Thymus (tissue), 11 donors: ENCODE measurements around the gene CTXN1. TPM values are rescaled to one million over a fixed set of nuclear protein-coding genes. Genes with fewer than 3 reads are reported as not detected.
"Not testable (repeated sequence)": the region's sequence is repeated elsewhere in the genome, so short reads cannot be mapped to it uniquely, and the experiment has no call there.

Source experiments
- DNase-seq, 9 donors: peaks; one replicate each; pipeline ENCODE4 v3.0.0-alpha.2; 2013; ENCODE audit warnings: low spot score in 9 of 9, low read depth in 6 of 9, missing footprints in 1 of 9
- H3K27ac ChIP-seq, 2 donors: one replicate each; pipeline ENCODE4 v1.5.1; 2013; ENCODE audit warnings: control low read depth in 1 of 2, low read depth in 1 of 2, low read length in 1 of 2, mild to moderate bottlenecking in 1 of 2, moderate library complexity in 1 of 2
- H3K27me3 ChIP-seq, 2 donors: one replicate each; pipeline ENCODE4 v1.5.1; 2013; ENCODE audit warnings: low read length in 1 of 2; ENCODE audit not compliant: control insufficient read depth in 2 of 2, insufficient read depth in 1 of 2
- H3K36me3 ChIP-seq, 2 donors: one replicate each; pipeline ENCODE4 v1.5.1; 2013; ENCODE audit warnings: low read length in 1 of 2, mild to moderate bottlenecking in 1 of 2, moderate library complexity in 1 of 2; ENCODE audit not compliant: control insufficient read depth in 2 of 2, insufficient read depth in 2 of 2
- H3K4me1 ChIP-seq, 2 donors: one replicate each; pipeline ENCODE4 v1.5.1; 2013; ENCODE audit warnings: low read length in 2 of 2; ENCODE audit not compliant: control insufficient read depth in 2 of 2, insufficient read depth in 2 of 2
- H3K4me3 ChIP-seq, 2 donors: one replicate each; pipeline ENCODE4 v1.5.1; 2013; ENCODE audit warnings: low read length in 2 of 2, control low read depth in 1 of 2, mild to moderate bottlenecking in 1 of 2
- H3K9me3 ChIP-seq, 2 donors: one replicate each; pipeline ENCODE4 v1.5.1; 2013; ENCODE audit warnings: low read length in 1 of 2, mild to moderate bottlenecking in 1 of 2; ENCODE audit not compliant: control insufficient read depth in 2 of 2, insufficient read depth in 1 of 2
- WGBS: extraction: QIAGEN DNeasy Blood & Tissue Kit; methylation state at CpG from one replicate; pipeline ENCODE4 v1.1.7; 2013; 5-methylcytosine and 5-hydroxymethylcytosine counted together
- polyA plus RNA-seq: library from polyadenylated mRNA; stranded (reverse); fragments of 200-250 nt; gene quantifications from one replicate; pipeline ENCODE4 v1.2.3, GENCODE V29; 2013
- total RNA-seq: library from RNA; stranded (reverse); fragments of 120-200 nt; gene quantifications from one replicate; pipeline ENCODE4 v1.2.4, GENCODE V29; 2013
- donor health status: healthy.

Gene CTXN1
- total and polyA plus RNA-seq, 2 donors: 0.33 to 0.82 TPM

DNA sequence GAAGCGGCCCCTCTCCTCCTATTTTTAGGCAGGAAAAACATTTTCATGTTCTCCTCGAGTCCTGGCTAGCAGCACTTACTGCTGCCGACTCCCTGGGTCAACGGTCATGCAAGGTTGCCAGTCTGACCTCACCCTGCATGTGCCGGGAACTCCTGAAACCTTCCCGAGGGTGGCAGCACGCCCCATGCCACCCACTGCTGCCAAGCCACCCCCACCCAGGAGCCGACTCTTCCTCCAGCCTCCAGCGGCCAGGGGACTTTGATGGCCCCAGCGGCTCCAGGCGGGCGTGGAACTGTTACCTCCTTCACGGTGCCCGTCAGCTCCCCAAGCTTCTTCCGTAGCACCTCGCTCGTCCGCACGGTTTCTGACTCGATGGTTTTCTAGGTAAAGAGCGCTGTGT lies 8.8 kb upstream of the CTXN1 start:
- H3K27ac ChIP-seq: no peak overlapping the region
- no peaks in the 10 kb centered on the region for H3K27me3 ChIP-seq
- 97% methylated on average over 21 of the region's 21 CpGs for WGBS
- no peaks in the 10 kb centered on the region for H3K9me3 ChIP-seq
- H3K36me3 ChIP-seq: peaks cover 62 to 71% of the 10 kb centered on the region in 2 donors
- H3K4me1 ChIP-seq: no peaks in the 10 kb centered on the region
- no peak for DNase-seq
- H3K4me3 ChIP-seq: no peak overlapping the region

DNA sequence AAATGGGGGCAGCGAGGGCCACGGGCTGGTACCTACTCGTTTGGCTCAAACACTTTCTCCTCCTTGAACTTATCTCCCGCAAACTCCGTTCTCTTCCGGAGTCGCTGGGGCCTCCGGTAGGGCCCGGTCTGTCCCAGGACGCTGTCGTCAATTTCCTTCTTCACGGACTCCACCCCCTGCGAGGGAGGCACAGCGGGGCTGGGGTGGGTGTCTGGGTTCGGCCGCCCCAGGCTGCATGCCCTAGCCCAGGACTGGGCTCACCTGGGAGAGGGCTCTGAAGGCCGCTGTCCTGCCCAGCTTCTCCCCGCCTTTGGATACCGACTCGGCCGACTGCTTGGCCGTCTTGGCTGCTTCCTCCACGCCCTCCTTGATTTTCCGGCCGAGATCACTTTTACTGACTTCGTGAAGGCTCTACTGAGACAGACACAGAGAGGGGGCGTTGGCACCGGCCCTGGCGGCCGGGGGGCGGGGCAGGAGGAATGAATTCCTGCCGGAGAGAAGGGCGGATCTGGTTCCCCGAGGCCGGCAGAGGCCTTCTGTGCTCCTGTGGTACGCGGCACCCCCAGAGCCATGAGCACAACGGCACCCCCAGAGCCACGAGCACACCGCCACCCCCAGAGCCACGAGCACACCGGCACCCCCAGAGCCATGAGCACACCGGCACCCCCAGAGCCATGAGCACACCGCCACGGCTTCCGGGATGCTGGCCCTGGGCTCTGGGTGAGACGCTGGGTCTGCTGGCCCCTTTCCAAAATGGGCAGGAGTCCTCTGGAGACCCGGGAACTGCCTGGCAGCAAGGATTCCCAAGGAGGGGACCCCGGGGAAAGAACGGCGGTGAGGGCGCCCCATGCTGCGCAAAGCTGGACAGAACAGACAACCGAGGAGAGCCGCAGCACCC lies 8.1 kb upstream of the CTXN1 start:
- Histone ChIP-seq H3K4me3 (no peak overlapping the region), H3K9me3 (no peaks in the 10 kb centered on the region), H3K36me3 (peaks cover 62 to 68% of the 10 kb centered on the region in 2 donors), H3K27ac (no peak overlapping the region), H3K4me1 (peaks cover 0 to 6% of the 10 kb centered on the region in 2 donors), H3K27me3 (no peaks in the 10 kb centered on the region)
- DNase-seq: no peak
- WGBS: 95% methylated on average over 55 of the region's 55 CpGs

DNA sequence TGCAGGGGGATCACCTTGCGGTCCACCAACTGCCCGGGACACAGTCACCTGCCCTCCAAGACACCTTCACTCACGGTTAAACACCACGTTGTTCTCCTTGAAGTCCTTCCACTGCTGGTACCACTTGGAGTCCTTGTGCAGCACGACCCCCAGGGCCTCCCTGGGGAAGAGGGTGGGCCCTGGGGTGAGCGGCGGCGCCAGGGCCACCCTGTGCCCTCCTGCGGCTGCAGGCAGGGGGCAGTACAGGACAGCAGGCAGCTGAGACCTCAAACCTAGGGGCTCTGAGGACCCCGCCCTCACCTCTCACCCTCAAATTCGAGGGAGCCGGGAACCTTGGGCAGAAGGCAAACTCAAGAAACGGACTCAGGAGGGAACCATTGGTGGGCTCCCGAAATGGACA lies 7.5 kb upstream of the CTXN1 start:
- DNase-seq: no peak
- Histone ChIP-seq H3K27me3 (no peaks in the 10 kb centered on the region), H3K27ac (no peak overlapping the region), H3K9me3 (no peaks in the 10 kb centered on the region), H3K4me1 (peaks cover 0 to 6% of the 10 kb centered on the region in 2 donors), H3K4me3 (no peak overlapping the region), H3K36me3 (peaks cover 62 to 65% of the 10 kb centered on the region in 2 donors)
- 97% methylated on average over 14 of the region's 14 CpGs for WGBS

DNA sequence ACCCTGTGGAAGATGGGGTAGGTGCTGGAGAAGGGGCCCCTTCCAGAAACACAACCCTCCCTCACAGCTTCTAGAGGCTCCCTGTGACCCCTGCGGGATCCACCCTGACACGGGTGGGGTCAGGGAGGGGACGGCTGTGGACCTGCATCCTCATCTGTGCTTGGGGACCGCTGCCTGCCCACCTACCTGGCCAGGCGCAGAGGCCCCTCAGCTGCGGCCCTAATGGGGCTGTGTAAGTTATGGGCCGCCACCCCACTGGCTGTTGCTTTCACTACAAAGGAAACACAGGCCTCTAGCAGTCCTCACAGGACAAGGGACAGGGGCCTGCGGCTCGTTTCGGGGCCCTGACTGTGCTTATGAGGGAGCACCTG lies 7.0 kb upstream of the CTXN1 start:
- WGBS: 98% methylated on average over 10 of the region's 10 CpGs
- Histone ChIP-seq H3K4me3 (no peak overlapping the region), H3K4me1 (peaks cover 0 to 8% of the 10 kb centered on the region in 2 donors), H3K9me3 (no peaks in the 10 kb centered on the region), H3K27me3 (no peaks in the 10 kb centered on the region), H3K36me3 (peaks cover 62 to 66% of the 10 kb centered on the region in 2 donors), H3K27ac (no peak overlapping the region)
- no peak for DNase-seq

DNA sequence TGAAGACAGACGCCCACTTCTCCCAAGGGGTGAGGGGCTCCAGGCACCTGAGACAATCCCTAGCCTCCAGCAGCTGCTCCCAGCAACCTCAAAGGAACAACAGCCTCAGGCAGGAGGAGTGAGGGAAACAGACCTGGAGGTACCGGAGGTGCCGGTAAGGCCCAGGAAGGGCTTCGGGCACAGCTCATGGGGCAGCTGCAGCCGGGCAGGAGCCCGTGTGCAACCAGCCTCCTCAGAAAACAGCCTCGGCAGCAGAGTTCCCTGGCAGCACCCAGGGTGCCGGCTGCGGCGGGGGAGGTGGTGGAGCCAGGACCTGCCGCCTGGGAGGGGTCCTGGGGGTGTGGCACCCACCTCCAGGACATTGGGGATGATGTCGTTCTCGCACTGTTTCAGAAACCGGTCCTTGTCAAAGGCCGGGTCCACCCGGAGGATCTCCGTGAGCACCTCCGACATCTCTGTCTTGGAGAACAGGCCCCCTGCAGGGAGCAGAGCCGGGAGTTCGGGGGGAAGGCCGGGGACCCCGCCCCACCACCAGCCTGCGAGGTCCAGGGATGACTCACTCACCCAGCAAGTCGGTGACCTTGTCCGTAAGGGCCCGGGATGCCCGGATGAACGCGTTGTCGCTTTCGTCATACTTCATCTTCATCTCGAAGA lies 6.5 kb upstream of the CTXN1 start:
- H3K36me3 ChIP-seq: peaks cover 60 to 70% of the 10 kb centered on the region in 2 donors
- no peak overlapping the region for H3K4me3 ChIP-seq
- no peaks in the 10 kb centered on the region for H3K9me3 ChIP-seq
- H3K4me1 ChIP-seq: peaks cover 0 to 8% of the 10 kb centered on the region in 2 donors
- 94% methylated on average over 32 of the region's 32 CpGs for WGBS
- no peaks in the 10 kb centered on the region for H3K27me3 ChIP-seq
- DNase-seq: no peak
- H3K27ac ChIP-seq: no peak overlapping the region

DNA sequence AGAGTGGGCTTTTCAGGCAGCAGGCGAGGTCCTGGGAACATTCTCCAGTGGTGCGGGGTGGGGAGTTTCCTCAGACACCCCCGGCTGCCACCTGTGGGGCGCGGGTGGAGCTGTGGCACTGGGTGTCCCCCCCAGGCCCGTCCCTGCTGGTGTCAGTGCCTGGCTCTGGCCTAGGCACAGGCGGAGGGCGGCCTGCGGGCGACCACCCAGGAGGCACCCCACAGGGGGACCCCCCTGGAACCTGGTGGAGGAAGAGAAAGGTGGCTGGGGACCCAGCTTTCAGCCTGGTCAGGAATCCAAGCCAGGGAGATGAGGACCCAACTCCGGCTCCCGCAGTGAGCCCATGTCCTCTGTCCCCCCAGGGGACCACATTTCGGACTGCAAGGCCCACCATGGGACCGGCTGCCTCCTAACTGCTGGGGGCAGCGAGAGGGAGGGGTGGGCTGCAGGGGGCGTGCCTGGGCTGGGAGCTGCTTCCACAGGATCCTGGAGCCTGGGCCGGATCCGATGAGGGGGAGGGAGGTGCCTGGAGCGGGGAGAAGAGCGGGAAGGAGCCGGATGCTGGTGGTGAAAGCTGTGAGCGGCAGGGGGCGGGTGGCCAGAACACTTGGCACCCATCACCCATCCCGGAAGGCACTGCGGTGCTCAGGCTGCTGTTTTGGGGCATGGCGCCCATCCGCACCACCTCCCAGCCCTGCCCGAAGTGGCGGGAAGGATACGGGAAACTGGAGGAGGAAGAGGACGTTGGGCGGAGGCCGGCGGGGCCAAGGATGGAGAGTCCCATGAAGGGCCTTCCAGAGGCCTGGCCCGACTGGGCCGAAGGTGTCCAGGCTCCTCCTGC lies 5.5 kb upstream of the CTXN1 start:
- DNase-seq: no peak
- peaks cover 0 to 8% of the 10 kb centered on the region in 2 donors for H3K4me1 ChIP-seq
- H3K27ac ChIP-seq: no peak overlapping the region
- 96% methylated on average over 36 of the region's 36 CpGs for WGBS
- H3K27me3 ChIP-seq: no peaks in the 10 kb centered on the region
- H3K9me3 ChIP-seq: no peaks in the 10 kb centered on the region
- no peak overlapping the region for H3K4me3 ChIP-seq
- H3K36me3 ChIP-seq: peaks cover 56 to 64% of the 10 kb centered on the region in 2 donors

DNA sequence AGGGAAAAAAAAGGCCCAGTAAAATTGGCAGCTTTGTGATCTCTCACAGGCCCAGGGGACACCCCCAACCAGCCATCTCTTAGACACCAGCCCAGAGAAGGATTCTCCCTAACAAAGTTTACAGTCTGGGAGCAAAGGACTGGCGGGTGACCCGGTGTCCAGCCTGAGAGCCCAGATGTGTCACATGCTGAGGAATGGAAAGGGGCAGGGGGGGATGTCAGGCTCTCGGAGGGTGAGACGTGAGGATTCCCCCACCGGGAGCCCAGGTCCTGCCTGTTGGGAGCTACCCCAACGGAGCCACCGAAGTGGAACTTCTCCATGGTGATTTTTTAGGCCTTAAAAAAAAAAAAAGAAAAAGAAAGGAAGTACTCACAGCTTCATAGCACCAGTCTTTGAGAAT lies 4.8 kb upstream of the CTXN1 start:
- Histone ChIP-seq H3K9me3 (no peaks in the 10 kb centered on the region), H3K27ac (no peak overlapping the region), H3K36me3 (peaks cover 51 to 58% of the 10 kb centered on the region in 2 donors), H3K4me1 (peaks cover 4 to 12% of the 10 kb centered on the region in 2 donors), H3K4me3 (no peak overlapping the region), H3K27me3 (no peaks in the 10 kb centered on the region)
- WGBS: 90% methylated on average over 7 of the region's 7 CpGs
- DNase-seq: no peak

DNA sequence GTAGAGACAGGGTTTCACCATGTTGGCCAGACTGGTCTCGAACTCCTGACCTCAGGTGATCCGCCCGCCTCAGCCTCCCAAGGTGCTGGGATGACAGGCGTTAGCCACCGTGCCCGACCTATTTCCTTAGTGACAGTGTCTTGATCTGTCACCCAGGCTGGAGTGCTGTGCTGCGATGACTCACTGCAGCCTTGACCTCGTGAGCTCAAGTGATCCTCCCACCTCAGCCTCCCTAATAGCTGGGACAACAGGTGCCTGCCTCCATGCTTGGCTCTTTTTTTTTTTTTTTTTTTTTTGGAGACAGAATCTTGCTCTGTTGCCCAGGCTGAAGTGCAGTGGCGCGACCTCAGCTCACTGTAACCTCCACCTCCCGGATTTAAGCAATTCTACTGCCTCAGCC lies 4.1 kb upstream of the CTXN1 start:
- not testable (repeated sequence) for H3K4me3 ChIP-seq, DNase-seq, H3K27me3 ChIP-seq, H3K9me3 ChIP-seq
- Histone ChIP-seq H3K36me3 (peaks cover 46 to 50% of the 10 kb centered on the region in 2 donors), H3K27ac (peak overlapping the region in 1 of 2 donors; percentile 5), H3K4me1 (peaks cover 4 to 15% of the 10 kb centered on the region in 2 donors)
- WGBS: 92% methylated on average over 11 of the region's 11 CpGs
